HCT116 (cell line): Measurements from ENCODE around the gene EEF1G. TPM values are rescaled to one million over a fixed set of nuclear protein-coding genes. Genes with fewer than 3 reads are reported as not detected.

ENCODE experiments used
- ATAC-seq: fragments of 200-7000 bp; cut with Tn5 transposase; 2 replicates; pipeline ENCODE4 v1.9.1; 2020; ENCODE audit warnings: mild to moderate bottlenecking, moderate library complexity
- BruUV-seq: library from RNA; stranded (reverse); fragments of 400-500 nt; replicated peaks from 2 replicates; lab custom pipeline; 2021; lab: Mats Ljungman, UMichigan
- CTCF ChIA-PET: fragments of 300-600 bp; sonication (Branson Sonifier 250); formaldehyde crosslinking; loops from one replicate; lab custom pipeline; 2021; ENCODE audit warnings: antibody characterized with exemption; lab: Charles Lee
- POLR2A ChIA-PET: fragments of 300-600, 350-600 bp; sonication (Branson Sonifier 250); formaldehyde crosslinking; loops from one replicate; lab custom pipeline; 2021; ENCODE audit warnings: antibody characterized with exemption; lab: Charles Lee
- RAD21 ChIA-PET, 2 experiments: fragments of 300-600 bp; sonication (Branson Sonifier 250); formaldehyde crosslinking; loops; one replicate each; lab custom pipeline; 2023; ENCODE audit warnings: low total read pairs in 2 of 2; ENCODE audit not compliant: uncharacterized antibody in 2 of 2, unreplicated experiment in 2 of 2, low non-redundant PET in 1 of 2; lab: Charles Lee
- DNase-seq: peaks from one replicate; pipeline ENCODE4 v3.0.0-alpha.2; 2010; ENCODE audit warnings: low read depth, low spot score
- H2AFZ ChIP-seq: fragments of 200-600 bp; shearing (Covaris generic), sonication (generic); 2 replicates; pipeline ENCODE4 v1.6.1; 2017; ENCODE audit warnings: low read depth, mixed run types, mixed read lengths, antibody characterized with exemption, low read length; ENCODE audit not compliant: poor library complexity, severe bottlenecking
- H3K27ac ChIP-seq: 2 replicates; pipeline ENCODE4 v1.5.1; 2012; ENCODE audit warnings: low read depth, low read length
- H3K27me3 ChIP-seq: fragments of 200-600 bp; sonication (generic); 2 replicates; pipeline ENCODE4 v1.6.1; 2016; ENCODE audit warnings: mixed run types, low read length, mixed read lengths; ENCODE audit not compliant: insufficient read depth
- H3K36me3 ChIP-seq, 2 experiments: fragments of 200-500 bp in 1 of 2; fragments of 200-600 bp in 1 of 2; sonication (Bioruptor generic) in 1 of 2; sonication (generic) in 1 of 2; 2 replicates each; pipeline versions ENCODE4 v1.5.1 to v1.6.1; 2014 to 2016; ENCODE audit warnings: low read length in 2 of 2, inconsistent platforms in 1 of 2, mixed read lengths in 1 of 2, mixed run types in 1 of 2; ENCODE audit not compliant: insufficient read depth in 2 of 2, control insufficient read depth in 1 of 2
- H3K4me1 ChIP-seq, 2 experiments: fragments of 200-600 bp in 1 of 2; sonication (generic) in 1 of 2; 2 replicates each; pipeline versions ENCODE4 v1.5.1 to v1.6.1; 2012 to 2017; ENCODE audit warnings: low read length in 2 of 2, inconsistent platforms in 1 of 2, mild to moderate bottlenecking in 1 of 2, mixed read lengths in 1 of 2, mixed run types in 1 of 2, moderate library complexity in 1 of 2; ENCODE audit not compliant: insufficient read depth in 2 of 2, control insufficient read depth in 1 of 2
- H3K4me2 ChIP-seq: fragments of 200-600 bp; sonication (generic); 2 replicates; pipeline ENCODE4 v1.6.1; 2017; ENCODE audit warnings: mixed run types, low read length, mixed read lengths
- H3K4me3 ChIP-seq, 2 experiments: fragments of 200-600 bp in 1 of 2; sonication (generic) in 1 of 2; replicated peaks in 1 of 2; 2 replicates each; pipeline ENCODE4 v1.5.1; 2011 to 2016; ENCODE audit warnings: low read length in 2 of 2, control low read depth in 1 of 2, low read depth in 1 of 2, mild to moderate bottlenecking in 1 of 2, mixed read lengths in 1 of 2, mixed run types in 1 of 2
- H3K79me2 ChIP-seq: fragments of 200-600 bp; sonication (generic); 2 replicates; pipeline ENCODE4 v1.6.1; 2017; ENCODE audit warnings: mild to moderate bottlenecking, mixed run types, low read length, moderate library complexity, mixed read lengths; ENCODE audit not compliant: insufficient read depth
- H3K9ac ChIP-seq: fragments of 200-600 bp; sonication (generic); 2 replicates; pipeline ENCODE4 v1.6.1; 2016; ENCODE audit warnings: low read length, mixed read lengths
- H3K9me2 ChIP-seq: fragments of 200-600 bp; sonication (generic), shearing (Covaris generic); 2 replicates; pipeline ENCODE4 v1.6.1; 2017; ENCODE audit warnings: mixed run types, mild to moderate bottlenecking, moderate library complexity; ENCODE audit not compliant: insufficient read depth
- H3K9me3 ChIP-seq, 2 experiments: fragments of 200-500 bp in 1 of 2; fragments of 200-600 bp in 1 of 2; sonication (Bioruptor generic) in 1 of 2; sonication (generic) in 1 of 2; 2 replicates each; pipeline ENCODE4 v1.6.1; 2014 to 2017; ENCODE audit warnings: low read length in 2 of 2, mixed read lengths in 2 of 2, inconsistent platforms in 1 of 2, low read depth in 1 of 2, mild to moderate bottlenecking in 1 of 2, mixed run types in 1 of 2, moderate library complexity in 1 of 2; ENCODE audit not compliant: control insufficient read depth in 1 of 2, insufficient read depth in 1 of 2
- H4K20me1 ChIP-seq: fragments of 200-600 bp; sonication (generic), shearing (Covaris generic); 2 replicates; pipeline ENCODE4 v1.6.1; 2017; ENCODE audit warnings: mixed run types, mild to moderate bottlenecking, moderate library complexity; ENCODE audit not compliant: insufficient read depth
- CBX3 ChIP-seq: IDR thresholded peaks from 2 replicates; pipeline ENCODE4 v1.6.1; 2012; ENCODE audit warnings: low read depth
- CTCF ChIP-seq, 3 experiments: fragments of 200-600 bp in 1 of 3; sonication (generic) in 1 of 3; IDR thresholded peaks in 2 of 3; conservative IDR thresholded peaks in 1 of 3; 2 replicates each; pipeline ENCODE4 v1.5.1; 2012 to 2017; ENCODE audit warnings: low read depth in 2 of 3, low read length in 2 of 3, antibody characterized with exemption in 1 of 3, borderline replicate concordance in 1 of 3, control low read depth in 1 of 3, mild to moderate bottlenecking in 1 of 3, mixed read lengths in 1 of 3, mixed run types in 1 of 3, moderate library complexity in 1 of 3; ENCODE audit not compliant: insufficient read depth in 1 of 3
- EZH2phosphoT487 ChIP-seq: fragments of 200-600 bp; IDR thresholded peaks from 2 replicates; pipeline ENCODE4 v1.6.1; 2018; ENCODE audit warnings: antibody characterized with exemption, borderline replicate concordance
- MAX ChIP-seq: IDR thresholded peaks from 2 replicates; pipeline ENCODE4 v1.6.1; 2012
- POLR2A ChIP-seq: IDR thresholded peaks from 2 replicates; pipeline ENCODE4 v1.7.0; 2011; ENCODE audit warnings: borderline replicate concordance; ENCODE audit not compliant: insufficient read depth, insufficient read length; ENCODE audit errors: extremely low read depth
- POLR2AphosphoS5 ChIP-seq: IDR thresholded peaks from 2 replicates; pipeline ENCODE4 v1.6.1; 2011; ENCODE audit warnings: mild to moderate bottlenecking, low read depth, low read length, moderate library complexity
- SIN3A ChIP-seq: IDR thresholded peaks from 2 replicates; pipeline ENCODE4 v1.6.1; 2012; ENCODE audit warnings: low read depth
- SP1 ChIP-seq: IDR thresholded peaks from 2 replicates; pipeline ENCODE4 v1.6.1; 2012; ENCODE audit warnings: low read depth
- SRF ChIP-seq: IDR thresholded peaks from 2 replicates; pipeline ENCODE4 v1.6.1; 2012; ENCODE audit warnings: low read depth
- intact Hi-C: fragments of 100-400 bp; cut with micrococcal nuclease; formaldehyde crosslinking; loops from 2 replicates; pipeline ENCODE4 v1.10.0; 2022
- total RNA-seq: library from RNA; stranded (reverse); gene quantifications from one replicate; pipeline ENCODE4 v1.2.1, GENCODE V29; 2021; ENCODE audit not compliant: unreplicated experiment

The EEF1G gene
- total RNA-seq, 1 experiment from 2014 or later: 1,901 TPM

- Histone ChIP-seq H2AFZ (no peak overlapping the region), H3K9me2 (no peaks in the 10 kb centered on the region), H3K4me1 (peaks cover 47 to 72% of the 10 kb centered on the region in 2 experiments), H3K9ac (no peak overlapping the region), H4K20me1 (no peaks in the 10 kb centered on the region), H3K9me3 (no peaks in the 10 kb centered on the region), H3K79me2 (peaks cover 28% of the 10 kb centered on the region), H3K27ac (peak overlapping the region; percentile 9; the same call in 1 of the 2 replicates), H3K4me3 (no peak overlapping the region), H3K27me3 (no peaks in the 10 kb centered on the region), H3K36me3 (no peaks in the 10 kb centered on the region), H3K4me2 (peak overlapping the region; percentile 100)
- BruUV-seq: no TSS peak
- ChIA-PET POLR2A (interaction anchor here (0.7 to 2.8 kb wide), 3 partner anchors 8 to 1769 kb away, joined by 3 to 16 read pairs (median 3); partner anchors contain the start of genes PRDX5 and TRMT112), RAD21 (no interaction called here), CTCF (interaction anchor here (0.7 kb wide), 1 partner anchor 139 kb away, joined by 3 read pairs; no protein-coding TSS in a partner anchor)
- TF ChIP-seq CBX3 (no peak), POLR2A (no peak), CTCF (IDR thresholded peaks at IDR 0.05 in 2 of 3, conservative IDR thresholded peaks at IDR 0.05 in 1 of 3; ENCODE audit: borderline replicate concordance in 1 of 3, insufficient read depth in 1 of 3, low read depth in 2 of 3, low read length in 2 of 3) (no peak), MAX (no peak), SIN3A (no peak), SP1 (no peak), SRF (no peak), EZH2phosphoT487 (no peak), POLR2AphosphoS5 (no peak)
- intact Hi-C loops: no loop called here
- DNase-seq: no peak
- no peak for ATAC-seq
Observed at GRCh38 chr11:62548545-62549335, 25.0 kb downstream of the EEF1G start.
